Upper lobe of right lung (tissue), 1 donor: ENCODE data around the gene EVX2. TPM values are rescaled to one million over a fixed set of nuclear protein-coding genes. Genes with fewer than 3 reads are reported as not detected.
A peak's percentile ranks its signal among the peaks of the same experiment; 100 is the strongest.

Source experiments
- ATAC-seq: fragments of 200-7000 bp; cut with Tn5 transposase; one replicate; pipeline ENCODE4 v1.9.1; 2020; ENCODE audit warnings: mild to moderate bottlenecking, moderate library complexity
- DNase-seq: peaks from one replicate; pipeline ENCODE4 v3.0.0-alpha.2; 2020
- H3K27ac ChIP-seq: fragments of 200-600 bp; one replicate; pipeline ENCODE4 v1.8.0; 2022
- H3K27me3 ChIP-seq: fragments of 200-600 bp; one replicate; pipeline ENCODE4 v1.8.0; 2022; ENCODE audit warnings: mild to moderate bottlenecking
- H3K36me3 ChIP-seq: fragments of 200-600 bp; one replicate; pipeline ENCODE4 v1.8.0; 2022
- H3K4me1 ChIP-seq: fragments of 200-600 bp; one replicate; pipeline ENCODE4 v1.8.0; 2022
- H3K4me3 ChIP-seq: fragments of 200-600 bp; one replicate; pipeline ENCODE4 v1.8.0; 2022; ENCODE audit warnings: mild to moderate bottlenecking
- H3K9me3 ChIP-seq: fragments of 200-600 bp; one replicate; pipeline ENCODE4 v1.8.0; 2022
- intact Hi-C: fragments of 100-400 bp; cut with DNase I; formaldehyde crosslinking; loops from one replicate; pipeline ENCODE4 v1.11.0; 2022
- total RNA-seq: library from RNA; stranded (reverse); fragmentation: NEBNext Ultra II Directional; extraction: Animal tissue kit (Norgen Biotek cat#: 25700); gene quantifications from one replicate; pipeline ENCODE4 v1.2.1, GENCODE V29; 2021
- TF ChIP-seq, protein P1 (sequence below): fragments of 200-600 bp; IDR thresholded peaks from one replicate; pipeline ENCODE4 v1.8.0; 2022; ENCODE audit warnings: antibody characterized with exemption
- donor health status: DM: no; HTN: yes; CAD: no; lungs with severe emphysema.

EVX2 gene
- total RNA-seq, 1 donor from 2014 or later, result not detected

DNA sequence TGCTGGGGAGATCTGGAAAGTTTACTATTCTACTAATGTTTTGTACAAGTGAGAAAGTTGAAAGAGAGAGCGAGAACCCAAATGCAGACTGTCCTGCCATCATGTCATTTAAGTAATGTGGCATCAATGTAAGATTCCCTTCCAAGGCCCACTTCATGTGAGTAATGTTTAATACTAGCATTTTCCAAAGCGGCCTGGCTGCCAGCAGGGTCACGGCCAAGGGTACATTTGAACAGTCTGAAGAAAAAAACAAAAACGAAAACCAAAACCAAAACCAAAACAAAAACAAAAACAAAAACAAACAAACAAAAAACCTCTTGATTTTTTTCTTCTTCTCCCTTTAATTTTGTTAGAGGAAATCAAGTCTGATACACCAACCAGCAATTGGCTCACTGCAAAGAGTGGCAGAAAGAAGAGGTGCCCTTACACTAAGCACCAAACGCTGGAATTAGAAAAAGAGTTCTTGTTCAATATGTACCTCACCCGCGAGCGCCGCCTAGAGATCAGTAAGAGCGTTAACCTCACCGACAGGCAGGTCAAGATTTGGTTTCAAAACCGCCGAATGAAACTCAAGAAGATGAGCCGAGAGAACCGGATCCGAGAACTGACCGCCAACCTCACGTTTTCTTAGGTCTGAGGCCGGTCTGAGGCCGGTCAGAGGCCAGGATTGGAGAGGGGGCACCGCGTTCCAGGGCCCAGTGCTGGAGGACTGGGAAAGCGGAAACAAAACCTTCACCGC is 35.0 kb upstream of the EVX2 start:
- Histone ChIP-seq H3K4me1 (peaks cover 11% of the 10 kb centered on the region), H3K9me3 (no peaks in the 10 kb centered on the region), H3K27ac (no peak overlapping the region), H3K27me3 (peaks cover 100% of the 10 kb centered on the region), H3K4me3 (no peak overlapping the region), H3K36me3 (no peaks in the 10 kb centered on the region)
- intact Hi-C loops, result no loop called here
- DNase-seq, result no peak
- ATAC-seq, result no peak
- TF ChIP-seq, protein P1, sequence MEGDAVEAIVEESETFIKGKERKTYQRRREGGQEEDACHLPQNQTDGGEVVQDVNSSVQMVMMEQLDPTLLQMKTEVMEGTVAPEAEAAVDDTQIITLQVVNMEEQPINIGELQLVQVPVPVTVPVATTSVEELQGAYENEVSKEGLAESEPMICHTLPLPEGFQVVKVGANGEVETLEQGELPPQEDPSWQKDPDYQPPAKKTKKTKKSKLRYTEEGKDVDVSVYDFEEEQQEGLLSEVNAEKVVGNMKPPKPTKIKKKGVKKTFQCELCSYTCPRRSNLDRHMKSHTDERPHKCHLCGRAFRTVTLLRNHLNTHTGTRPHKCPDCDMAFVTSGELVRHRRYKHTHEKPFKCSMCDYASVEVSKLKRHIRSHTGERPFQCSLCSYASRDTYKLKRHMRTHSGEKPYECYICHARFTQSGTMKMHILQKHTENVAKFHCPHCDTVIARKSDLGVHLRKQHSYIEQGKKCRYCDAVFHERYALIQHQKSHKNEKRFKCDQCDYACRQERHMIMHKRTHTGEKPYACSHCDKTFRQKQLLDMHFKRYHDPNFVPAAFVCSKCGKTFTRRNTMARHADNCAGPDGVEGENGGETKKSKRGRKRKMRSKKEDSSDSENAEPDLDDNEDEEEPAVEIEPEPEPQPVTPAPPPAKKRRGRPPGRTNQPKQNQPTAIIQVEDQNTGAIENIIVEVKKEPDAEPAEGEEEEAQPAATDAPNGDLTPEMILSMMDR, result peak; percentile 17

DNA sequence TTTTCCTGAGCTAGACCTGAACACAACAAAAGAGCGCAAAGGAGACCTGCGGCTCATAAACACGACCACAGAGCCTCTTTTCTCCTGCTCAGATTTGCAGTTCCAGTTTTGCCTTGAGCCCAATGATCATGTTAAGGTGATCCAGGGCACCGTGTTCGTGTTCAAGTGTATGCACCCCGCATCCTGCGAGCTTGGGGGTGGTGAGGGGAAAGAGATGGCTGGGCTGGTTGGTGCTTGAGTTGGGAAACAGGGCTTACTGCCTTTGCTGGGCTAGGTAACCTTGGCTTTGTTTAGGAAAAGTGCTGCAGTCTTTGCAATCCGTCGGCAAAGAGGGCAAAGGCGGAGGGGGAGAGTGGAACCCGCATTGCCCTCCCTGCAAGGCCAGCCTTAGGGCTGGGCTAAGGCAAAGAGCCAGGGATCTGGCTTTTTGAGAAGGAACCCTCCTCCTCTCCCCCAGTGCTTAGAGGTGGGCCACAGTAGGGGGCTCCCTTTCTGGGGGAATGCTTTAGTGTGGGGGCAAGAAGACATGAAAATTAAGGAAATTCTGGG is 34.1 kb upstream of the EVX2 start:
- ATAC-seq (no peak), DNase-seq (no peak)
- Histone ChIP-seq H3K36me3 (no peaks in the 10 kb centered on the region), H3K27me3 (peaks cover 100% of the 10 kb centered on the region), H3K27ac (no peak overlapping the region), H3K9me3 (no peaks in the 10 kb centered on the region), H3K4me1 (peaks cover 6% of the 10 kb centered on the region), H3K4me3 (no peak overlapping the region)
- intact Hi-C loops, result no loop called here
- TF ChIP-seq, protein P1, result no peak

DNA sequence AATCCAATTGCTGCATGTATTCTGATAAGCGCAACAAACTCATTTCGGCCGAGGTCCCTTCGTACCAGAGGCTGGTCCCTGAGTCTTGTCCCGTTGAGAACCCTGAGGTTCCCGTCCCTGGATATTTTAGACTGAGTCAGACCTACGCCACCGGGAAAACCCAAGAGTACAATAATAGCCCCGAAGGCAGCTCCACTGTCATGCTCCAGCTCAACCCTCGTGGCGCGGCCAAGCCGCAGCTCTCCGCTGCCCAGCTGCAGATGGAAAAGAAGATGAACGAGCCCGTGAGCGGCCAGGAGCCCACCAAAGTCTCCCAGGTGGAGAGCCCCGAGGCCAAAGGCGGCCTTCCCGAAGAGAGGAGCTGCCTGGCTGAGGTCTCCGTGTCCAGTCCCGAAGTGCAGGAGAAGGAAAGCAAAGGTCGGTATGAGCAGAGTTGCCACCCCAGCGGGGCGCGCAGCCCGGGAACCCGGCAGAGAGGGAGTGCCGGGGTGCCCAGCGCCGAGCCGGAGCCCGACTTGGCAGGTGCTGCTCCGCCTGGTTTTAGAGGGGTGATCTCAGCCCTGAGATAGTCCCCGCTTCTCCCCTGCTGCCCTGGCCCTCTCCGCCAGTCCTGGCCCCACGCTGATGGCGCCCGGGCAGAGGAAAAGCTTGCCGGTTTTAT is 33.5 kb upstream of the EVX2 start:
- DNase-seq, result no peak
- Histone ChIP-seq H3K9me3 (no peaks in the 10 kb centered on the region), H3K4me1 (peaks cover under 1% of the 10 kb centered on the region), H3K36me3 (no peaks in the 10 kb centered on the region), H3K4me3 (no peak overlapping the region), H3K27me3 (peaks cover 100% of the 10 kb centered on the region), H3K27ac (no peak overlapping the region)
- ATAC-seq, result no peak
- TF ChIP-seq, protein P1, result no peak
- intact Hi-C loops, result no loop called here

DNA sequence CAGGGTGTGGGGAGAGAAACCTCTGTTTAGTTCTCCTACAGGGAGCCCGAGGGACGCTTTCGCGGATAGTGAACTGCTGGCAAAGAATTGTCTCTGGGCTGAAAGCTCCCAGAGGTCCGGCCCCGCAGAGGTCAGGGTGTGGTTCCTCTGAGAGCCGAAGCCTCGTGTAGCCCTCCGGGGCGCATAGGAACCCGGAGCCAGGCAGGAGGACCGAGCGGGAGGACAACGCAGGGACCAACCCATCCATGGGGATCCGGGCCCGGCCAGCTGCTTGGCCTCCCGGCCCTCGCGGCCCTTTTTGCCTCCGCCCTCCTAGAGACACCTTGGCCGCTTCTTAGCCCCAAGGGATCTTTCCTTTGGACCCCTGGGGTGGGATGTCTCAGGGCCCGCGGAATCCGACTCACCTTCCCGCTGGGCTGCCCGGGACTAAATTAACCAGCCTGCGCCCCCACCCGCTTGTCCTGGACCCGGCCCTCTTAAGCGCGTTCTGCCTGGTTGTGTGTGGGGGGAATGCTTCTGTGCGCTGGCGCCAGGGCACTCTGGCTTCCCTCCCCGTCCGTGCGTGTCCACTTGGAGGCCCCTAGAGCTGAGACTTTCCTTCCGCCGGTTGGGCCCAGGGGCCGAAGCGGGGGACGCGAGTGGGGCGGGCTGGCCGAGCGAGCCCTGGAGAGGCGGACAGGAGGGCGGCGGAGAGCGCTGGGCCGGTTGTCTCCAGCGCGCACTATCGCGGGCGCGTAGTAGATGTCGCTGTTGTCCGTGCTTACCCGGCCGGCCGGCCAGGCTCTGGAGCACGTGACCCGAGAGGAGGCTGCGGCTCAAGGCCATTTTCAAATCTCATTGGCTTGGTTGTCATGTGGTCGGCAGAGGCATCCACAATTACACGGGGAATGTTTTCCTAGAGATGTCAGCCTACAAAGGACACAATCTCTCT is 32.4 kb upstream of the EVX2 start, which contains the start of gene HOXD10:
TSS of gene HOXD10 (plus strand) at position 896 of the 931 bp plus-strand sequence. CDS start 56 bp downstream, outside the sequence.
- Histone ChIP-seq H3K9me3 (no peaks in the 10 kb centered on the region), H3K4me3 (no peak within 1 kb of the TSS), H3K36me3 (no peaks in the 10 kb centered on the region), H3K4me1 (no peaks in the 10 kb centered on the region), H3K27ac (no peak within 1 kb of the TSS), H3K27me3 (peaks cover 100% of the 10 kb centered on the region)
- DNase-seq (no peak), ATAC-seq (no peak)
- TF ChIP-seq, protein P1, result no peak
- intact Hi-C loops, result no loop called here

DNA sequence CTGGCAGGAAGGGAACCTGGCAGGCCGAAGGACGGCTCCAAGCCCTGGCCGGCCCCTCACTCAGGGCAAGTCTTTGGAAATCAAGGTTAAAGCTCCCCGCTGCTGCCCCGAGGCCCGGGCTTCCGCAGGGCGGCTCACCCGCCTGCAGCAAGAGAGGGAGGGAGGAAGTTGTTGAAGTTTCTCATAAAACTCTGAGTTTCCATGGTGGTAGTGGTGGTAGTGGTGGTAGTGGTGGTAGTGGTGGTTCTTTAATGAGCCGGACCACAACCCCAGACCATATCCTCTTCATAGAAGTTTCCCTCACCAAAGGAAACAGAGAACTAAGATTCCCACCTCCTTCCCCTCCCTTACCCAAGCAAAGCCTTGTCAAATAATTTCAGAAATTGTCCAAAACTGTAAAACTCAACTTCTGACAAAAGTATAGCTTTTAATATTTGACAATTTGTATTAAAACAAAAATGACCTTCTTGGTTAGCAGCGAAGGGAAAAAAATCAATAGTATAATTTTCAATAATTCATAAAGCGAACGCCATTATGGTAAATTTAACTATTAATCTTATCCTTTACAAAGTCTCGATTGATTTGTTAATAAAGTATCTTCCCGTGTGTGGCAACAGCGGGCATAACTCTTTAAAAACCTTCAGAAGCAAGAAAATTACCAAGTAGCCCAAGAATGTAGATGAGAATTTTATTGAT is 31.3 kb upstream of the EVX2 start:
- Histone ChIP-seq H3K27ac (no peak overlapping the region), H3K9me3 (no peaks in the 10 kb centered on the region), H3K4me3 (no peak overlapping the region), H3K4me1 (no peaks in the 10 kb centered on the region), H3K36me3 (no peaks in the 10 kb centered on the region), H3K27me3 (peaks cover 100% of the 10 kb centered on the region)
- DNase-seq, result no peak
- TF ChIP-seq, protein P1, result no peak
- no peak for ATAC-seq
- intact Hi-C loops, result no loop called here
